HG02973 (cell line): ENCODE results near the gene KRT13.

Experiments used
- ATAC-seq: cut with Tn5 transposase; IDR thresholded peaks from one replicate; pipeline ENCODE4 v1.9.1; 2021; ENCODE audit warnings: moderate library complexity; ENCODE audit not compliant: unreplicated experiment

The KRT13 gene

DNA sequence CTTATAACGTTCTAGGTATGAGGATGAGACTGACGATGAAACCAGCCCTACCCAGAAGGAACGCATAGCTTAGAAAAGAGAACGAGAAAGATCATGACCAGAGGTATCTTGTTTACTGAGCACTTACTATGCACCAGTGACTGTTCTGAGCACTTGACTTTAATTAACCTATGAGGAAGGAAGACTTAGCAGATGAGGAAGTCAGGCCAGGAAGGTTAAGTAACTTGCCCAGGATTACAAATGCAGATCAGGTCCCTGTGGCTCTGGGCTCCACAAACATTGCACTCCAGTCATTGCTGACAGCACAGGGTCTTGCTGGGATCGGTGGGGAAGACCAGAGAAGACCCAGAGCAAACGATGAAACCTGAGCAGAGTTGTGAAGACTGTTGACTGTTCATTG is 7.1 kb downstream of the KRT13 start:
- ATAC-seq, result no peak

DNA sequence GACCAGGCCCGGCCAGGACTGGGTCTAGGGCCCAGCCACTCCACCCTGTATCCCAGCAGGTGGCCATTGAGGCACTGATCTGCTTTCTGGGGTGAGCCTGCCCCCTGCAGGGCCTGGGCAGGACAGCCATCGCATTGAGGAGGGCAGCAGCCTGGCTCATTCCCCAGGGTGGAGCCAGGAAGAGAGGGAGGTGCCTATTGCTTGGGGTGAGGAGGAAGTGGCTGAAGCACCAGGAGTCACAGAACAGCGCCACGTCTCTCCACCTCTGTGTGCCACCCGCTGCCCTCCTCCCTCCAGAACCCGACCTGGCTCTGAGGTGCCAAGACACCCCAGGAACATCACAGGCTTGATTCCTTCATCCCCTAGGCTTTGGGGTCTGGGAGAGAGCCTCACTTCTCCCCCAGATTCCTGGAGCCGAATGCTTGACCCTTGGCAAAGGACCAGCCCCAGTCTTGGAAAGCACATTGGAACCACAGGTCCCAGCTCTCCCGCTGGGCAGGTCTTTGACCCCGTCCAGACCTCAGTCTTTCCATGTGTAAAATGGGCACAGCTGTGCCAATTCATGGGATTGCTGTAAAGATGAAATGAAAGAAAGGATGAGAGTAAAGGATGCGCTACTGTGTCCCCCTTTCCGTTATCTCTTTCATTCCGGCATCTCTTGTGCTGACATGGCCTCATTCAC is 8.5 kb downstream of the KRT13 start:
- no peak for ATAC-seq

DNA sequence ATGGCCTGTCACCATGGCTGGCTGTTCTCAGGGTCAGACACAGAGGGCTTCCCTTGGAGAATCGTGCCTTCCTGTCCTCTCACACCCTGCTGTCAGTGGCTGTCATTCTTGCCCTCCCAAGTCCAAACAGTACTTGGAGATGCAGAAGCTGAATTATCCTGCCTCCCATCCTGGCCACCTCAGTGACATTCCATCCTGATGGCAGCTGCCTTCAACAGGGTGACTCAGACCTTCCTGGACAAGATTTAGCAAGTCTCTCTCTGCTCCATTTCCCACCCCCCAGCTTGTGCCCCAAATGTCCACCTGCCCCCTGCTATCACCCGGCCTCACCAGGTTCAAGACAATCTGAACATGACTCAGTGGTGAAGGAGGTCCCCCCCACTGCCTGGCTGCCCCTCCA is 10.9 kb downstream of the KRT13 start:
- no peak for ATAC-seq

DNA sequence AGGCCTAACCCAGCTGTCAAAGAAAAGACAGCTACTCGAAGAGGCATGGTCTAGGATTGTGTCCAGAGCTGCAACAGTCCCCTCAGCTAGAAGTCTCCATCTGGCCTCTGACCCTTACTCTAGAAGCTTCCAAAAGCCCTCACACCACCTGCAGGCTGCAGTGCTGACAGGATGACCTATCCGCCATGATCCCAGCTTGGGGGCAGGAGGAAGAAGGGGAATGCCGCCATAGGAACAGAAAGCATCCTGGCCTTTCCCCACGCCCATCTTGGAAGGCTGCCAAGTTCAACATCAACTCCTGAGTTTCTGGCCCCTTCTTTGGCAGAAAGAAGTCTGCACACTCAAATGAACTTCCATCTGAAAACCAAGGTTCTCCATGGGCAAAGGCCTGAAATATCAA is 12.6 kb downstream of the KRT13 start:
- ATAC-seq, result no peak

DNA sequence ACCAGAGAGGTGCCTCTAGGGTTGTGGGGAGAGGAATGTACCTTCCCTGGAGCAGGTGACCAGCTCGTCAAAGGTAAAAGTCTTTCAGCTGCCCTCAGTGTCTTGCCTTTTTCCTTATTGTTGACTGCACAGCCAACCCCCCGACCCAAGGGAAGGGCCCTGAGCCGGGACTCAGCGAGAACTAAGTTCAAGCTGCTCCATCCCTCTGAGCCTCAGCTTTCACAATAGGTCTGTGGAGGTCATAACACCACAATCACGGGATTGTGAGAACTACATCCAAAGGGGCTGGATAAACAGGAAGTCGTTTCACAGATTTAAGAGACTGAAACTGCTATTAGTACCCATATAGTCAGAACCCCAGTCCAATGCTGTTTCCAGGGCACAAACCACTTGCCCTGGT is 13.1 kb downstream of the KRT13 start:
- no peak for ATAC-seq

DNA sequence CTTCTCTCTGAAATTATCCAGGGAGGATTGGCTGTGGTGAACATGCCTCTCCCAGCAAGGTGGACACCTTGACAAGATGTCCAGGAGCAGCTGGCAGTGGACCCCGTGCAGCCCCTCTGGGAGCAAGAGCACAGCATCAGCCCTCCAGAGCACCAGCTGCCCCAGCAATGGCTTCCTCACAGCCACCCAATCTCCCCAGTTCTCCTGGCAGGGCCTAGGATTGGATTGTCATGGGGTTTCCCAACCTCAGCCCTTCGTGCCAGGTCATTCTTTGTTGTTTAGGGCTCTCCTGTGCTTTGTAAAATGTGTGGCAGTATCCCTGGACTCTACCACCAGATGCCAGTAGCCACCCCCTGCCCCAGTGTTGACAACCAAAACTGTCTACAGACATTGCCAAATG is 13.9 kb downstream of the KRT13 start:
- no peak for ATAC-seq

DNA sequence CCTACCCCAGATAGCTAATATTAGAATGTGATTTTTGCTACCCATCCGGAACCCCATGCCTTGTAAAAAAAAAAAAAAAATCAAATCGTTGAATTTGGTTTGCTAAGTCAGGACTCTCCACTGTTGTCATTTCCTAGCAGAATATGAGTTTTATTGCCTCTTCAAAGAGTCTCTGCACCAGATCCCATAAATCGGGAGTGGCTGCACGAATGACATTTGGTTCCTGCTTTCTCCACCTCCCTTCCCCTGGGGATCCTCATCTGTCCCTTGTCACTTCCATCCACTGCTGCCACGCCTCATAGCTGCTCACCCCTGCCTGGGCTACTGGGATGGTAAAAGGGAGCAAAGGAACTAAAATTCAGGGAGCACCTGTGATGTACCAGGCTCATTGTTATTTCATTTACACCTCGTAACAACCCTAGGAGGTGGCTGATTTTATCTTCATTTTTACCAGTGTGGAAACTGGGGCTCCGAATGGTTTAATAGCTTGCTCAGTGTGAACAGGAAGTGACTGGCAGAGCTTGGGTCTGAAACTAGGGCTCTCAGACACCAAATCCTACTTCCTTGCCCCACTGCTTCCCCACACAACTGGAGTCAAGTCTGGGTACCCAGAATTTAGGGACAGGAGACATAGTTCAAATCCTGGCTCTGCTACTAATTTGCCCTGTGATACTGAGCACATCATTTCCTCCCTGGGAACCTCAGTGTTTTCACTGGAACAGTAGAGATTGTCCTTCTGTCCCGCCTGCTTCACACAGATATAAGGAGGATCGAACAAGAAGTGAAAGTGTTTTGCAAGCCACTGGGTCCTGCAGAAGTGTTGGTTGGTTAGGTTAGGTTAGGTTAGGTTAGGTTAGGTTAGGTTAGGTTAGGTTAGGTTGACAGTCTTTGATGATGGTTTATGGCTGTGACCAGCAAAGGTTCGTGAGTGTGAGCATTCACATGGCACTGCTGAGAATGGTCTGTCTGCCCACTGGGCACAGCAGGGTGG is 15.1 kb downstream of the KRT13 start:
- ATAC-seq, result no peak

DNA sequence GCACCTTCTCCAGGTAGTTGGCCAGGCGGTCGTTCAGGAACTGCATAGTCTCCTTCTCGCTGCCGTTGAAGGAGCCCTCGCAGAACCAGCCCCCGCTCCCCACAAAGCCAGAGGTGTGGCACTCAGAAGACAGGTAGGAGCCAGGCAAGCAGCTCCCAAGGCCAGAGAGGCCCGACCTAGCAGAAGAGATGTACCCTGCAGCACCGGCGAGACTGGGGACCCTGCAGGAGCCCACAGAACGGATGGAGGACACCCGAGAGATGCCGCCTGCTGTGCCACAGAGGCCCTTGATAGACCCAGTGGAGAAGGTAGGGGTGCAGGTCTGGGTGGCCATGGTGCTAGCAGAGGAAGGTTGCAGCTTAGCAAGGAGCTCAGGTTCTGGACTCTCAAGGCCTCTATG is 15.9 kb downstream of the KRT13 start, which contains the start of gene KRT36:
KRT36 (minus strand) TSS at position 380 of the 400 bp plus-strand sequence; CDS start at position 334, 46 bp downstream.
- no peak for ATAC-seq

DNA sequence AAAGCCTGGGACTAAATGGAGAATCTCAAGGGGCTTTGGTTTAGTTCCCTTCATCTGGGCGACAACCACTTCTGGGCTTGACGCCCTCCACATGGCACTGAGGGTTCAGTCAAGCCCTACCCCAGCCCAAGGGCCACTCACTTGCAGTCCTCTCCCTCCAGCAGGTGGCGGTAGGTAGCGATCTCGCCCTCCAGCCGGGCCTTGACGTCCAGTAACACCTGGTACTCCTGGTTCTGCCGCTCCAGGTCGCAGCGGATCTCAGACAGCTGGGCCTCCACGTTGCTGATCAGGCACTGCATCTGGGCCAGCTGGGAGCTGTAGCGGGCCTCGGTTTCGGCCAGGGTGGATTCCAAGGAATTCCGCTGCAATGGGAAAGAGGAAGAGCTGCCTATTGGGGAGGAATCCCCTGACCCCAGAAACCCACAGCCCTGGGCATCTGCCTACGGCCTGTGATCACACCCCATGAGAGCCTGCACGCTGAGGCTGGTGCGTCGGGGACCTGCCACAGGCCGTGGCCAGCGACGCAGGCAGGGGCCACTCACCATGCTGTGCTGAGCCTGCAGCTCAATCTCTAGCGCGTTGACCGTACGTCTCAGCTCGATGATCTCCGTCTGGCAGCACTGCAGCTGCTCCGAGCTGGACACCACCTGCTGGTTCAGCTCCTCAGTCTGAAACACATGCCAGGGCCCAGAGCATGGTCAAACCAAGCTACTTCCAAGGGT is 18.4 kb downstream of the KRT13 start:
- ATAC-seq, result no peak

DNA sequence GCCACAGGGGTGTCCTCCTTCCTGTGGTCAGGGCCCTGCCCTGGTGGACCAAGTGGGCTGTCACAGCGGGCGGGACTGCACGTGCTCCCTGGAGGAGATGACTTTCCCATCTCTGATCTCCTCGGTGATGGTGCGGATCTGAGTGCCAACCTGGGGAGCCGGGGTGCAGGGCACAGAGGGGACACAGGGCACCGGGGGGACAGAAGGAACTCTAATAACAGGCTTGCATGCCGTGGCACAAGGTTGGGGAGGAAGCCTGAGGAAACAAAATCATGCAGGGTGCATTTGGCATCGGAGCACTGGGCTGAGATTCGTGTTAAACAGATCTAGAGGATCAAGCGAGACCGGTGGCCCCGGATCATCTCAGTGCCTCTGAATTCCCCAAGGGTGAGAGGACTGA is 19.1 kb downstream of the KRT13 start:
- ATAC-seq, result no peak

DNA sequence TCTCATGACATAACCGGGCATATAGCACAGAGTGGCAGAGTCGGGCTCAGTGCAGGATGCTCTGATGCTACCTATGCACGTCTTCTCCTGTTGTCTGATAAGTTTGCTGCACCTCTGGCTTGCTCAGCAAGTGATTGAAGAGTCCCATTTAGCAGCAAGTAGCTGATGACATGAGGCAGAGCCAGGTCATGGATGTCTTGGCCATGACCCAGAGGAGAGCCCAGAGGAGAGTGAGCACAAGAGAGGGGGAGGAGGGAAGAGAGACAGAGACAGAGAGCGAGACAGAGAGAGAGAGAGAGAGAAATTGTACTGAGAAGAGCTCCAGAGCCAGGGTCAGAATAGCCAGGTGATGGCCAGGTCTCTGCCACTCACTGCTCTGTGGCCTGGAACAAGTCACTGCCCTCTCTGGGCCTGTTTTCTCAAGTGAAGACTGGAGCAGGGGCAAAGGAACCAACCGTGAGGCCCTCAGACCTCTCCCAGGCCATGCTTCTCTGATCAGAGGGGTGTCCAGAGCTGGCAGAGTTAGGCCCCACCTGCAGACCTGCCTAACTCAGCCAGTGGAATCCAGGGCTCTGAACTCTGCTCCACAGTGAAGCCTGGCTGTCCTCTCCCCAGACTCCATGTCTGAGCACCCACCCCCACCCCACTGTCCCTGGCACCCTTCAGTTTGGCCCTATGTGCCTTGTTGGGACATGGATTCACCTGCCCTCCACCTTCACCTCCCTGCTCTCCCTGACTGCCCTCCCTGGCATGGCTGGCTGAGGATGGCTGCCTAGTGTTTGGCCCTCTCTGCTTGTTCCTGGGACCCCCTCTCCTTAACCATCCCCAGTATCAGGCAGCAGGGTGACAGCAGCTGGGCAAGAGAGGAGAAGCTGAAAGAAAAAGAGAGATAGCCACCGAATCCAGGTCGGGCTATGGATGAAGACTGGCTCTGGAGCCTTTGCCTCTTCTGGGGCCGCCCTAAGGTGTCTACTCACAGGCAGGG is 20.2 kb downstream of the KRT13 start:
- ATAC-seq, result no peak

DNA sequence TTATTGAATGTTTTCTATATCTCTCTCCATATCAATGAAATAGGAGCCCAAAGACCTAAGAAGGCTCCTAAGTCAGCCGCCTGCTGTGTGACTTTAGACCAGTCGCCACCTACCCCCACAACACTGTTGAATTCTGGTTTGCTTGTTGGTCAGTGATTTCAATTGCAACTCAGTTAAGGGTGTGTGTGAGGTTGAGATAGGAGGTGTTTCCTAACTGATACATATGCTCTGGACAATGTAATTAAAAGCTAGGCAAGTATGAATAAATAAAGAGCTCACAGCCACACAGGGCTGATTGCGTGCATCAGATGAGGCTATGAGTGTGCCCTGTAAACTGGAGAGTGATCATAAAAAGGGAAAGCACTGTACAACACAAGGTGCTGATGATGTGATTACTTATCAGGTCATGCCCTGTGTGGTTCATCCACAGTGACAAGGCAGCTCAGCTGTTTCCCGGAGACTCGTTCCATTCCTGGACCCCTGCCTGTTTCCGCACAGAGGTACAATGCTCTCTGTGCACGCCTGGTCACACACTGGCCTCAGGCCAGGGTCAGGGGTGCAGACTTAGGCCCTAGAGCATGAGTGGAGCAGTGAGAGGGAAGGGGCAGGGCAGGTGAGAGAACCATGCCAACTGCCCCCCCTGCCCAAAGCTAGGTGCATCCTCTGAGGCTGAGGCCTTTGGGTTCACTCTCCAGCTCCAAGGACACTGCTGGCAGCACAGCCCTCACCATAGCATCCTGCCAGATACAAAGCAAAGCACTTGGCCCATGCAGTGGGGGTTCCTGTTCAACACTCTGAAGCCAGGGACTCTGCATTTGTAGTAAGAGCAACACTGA is 21.2 kb downstream of the KRT13 start:
- no peak for ATAC-seq

DNA sequence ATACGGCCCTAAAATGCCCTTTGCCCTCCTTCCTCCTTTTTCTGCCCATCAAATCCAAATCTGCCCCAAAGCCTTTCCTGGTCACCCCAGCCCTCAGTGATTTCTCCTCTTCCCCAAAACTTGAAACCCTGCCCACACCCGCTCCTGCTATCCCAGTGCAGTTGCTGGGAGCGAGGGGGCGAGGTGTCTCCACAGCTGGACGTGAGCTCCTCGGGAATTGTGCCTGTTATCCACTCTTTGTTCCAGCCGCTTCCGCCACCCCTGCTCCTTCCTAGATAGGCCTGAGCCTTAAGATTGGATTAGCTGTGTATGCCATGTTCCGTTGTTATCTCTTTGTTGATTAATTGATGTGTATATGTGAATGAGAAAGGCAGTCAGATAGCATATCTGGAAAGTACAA is 21.9 kb downstream of the KRT13 start:
- ATAC-seq, result no peak

DNA sequence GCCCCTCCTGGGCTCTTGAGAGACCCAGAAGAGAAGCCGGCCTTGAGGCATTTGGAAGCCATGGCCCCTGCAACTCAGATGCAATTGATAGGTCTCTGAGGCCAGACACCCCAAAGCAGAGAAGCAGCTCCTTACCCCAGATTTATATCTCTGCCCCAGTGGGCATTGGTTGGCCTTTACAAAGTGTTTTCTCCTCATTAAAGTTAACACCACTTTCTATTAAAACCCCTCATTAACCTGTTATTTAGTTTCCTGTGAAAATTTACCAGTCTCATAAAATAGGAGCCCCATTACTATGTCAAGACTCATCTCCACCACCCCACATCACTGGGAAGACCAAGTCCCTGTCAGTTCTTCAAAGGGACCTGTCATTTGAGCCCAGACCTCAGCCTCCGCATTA is 24.4 kb downstream of the KRT13 start, which contains the start of gene KRT35:
KRT35 (minus strand) TSS at position 116 of the 400 bp plus-strand sequence; CDS start at position 62, 54 bp downstream.
- no peak for ATAC-seq

DNA sequence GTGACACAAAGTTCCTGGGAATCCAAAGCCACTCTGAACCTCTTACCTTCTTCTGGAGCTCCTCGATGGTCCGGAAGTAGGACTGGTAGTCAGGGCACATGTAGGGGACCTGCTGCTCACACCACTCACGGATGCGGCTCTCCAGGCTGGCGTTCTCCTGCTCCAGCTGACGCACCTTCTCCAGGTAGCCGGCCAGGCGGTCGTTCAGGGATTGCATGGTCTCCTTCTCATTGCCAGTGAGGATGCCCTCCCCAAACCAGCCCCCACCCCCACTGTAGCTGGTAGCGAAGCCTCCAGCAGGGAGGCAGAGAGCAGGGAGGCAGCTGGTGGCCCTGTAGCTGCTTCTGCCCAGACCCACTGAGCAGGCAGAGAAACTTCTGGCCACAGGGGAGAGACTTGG is 24.8 kb downstream of the KRT13 start:
- ATAC-seq, result no peak

DNA sequence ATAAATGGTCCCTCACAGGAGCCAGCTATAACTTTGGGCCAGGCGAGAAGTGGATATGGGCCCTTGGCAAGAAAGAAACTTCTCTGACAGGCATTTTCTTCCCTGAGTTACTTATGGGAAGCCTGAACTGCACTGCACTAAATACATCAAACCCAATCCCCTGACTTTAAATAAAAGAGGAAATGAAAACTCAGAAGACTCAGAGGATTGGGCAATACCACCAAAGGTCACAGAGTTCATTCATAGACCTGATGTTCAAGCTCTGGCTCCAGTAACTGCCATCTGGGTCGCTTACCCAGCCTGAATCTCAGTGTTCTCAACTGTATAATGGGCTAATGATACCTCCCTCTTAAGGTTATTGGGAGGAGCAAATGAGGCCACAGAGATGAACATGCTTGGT is 25.3 kb downstream of the KRT13 start:
- ATAC-seq, result no peak

DNA sequence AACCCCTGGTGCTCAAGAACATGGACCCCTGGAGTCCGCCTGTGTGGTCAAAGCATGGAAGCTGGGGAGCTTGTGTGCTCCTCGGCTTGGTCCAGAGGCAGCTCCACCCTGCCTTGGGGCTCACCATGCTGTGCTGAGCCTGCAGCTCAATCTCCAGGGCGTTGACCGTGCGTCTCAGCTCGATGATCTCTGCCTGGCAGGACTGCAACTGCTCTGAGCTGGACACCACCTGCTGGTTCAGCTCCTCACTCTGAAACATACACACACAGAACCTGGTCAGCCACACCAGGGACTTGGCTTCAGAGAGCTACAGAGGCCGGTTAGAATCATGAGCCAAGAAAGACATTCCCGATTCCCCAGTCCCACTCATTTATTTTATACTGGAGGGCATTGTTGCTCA is 27.2 kb downstream of the KRT13 start:
- ATAC-seq, result no peak

DNA sequence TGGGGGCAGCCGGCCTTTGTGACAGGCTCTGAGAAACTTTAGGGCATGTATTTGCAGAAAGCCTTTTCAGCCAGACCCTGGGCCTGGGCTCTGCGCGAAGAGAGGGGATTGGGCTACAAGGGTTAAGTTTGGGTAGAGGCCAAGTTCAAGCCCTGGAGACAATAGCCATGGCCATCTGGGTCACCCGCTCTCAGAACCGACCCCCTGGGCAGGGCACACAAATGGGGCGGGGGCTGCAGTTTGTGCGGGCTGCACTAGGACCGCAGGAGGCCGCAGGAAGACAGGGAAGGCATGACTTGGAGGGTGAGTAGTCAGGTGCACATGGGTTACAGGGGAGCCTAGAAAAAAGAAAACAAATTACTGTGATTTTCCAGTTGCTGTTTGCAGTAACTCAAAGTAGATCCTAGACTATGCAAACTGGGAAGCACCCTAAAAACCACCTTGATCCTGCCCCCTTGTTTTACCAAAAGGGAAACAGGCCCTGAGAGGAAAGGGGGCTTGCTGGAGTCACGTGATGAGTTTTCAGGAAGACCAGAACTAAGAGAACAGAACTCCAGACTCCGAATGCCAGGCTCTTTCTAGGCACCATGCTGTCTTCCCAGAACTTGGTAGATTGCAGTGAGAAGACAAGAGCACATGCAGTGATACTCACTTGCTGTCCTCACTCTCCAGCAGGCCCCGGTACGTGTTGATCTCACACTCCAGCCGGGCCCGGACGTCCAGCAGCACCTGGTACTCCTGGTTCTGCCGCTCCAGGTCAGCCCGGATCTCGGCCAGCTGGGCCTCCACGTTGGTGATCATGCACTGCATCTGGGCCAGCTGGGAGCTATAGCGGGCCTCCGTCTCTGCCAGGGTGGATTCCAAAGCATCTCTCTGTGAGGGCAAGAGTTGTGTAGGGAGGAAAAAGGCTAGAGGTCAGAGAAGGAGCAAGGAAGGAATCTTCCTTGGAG is 28.3 kb downstream of the KRT13 start:
- ATAC-seq, result no peak
